ENCODE measurements around the gene BRPF1.

DNA sequence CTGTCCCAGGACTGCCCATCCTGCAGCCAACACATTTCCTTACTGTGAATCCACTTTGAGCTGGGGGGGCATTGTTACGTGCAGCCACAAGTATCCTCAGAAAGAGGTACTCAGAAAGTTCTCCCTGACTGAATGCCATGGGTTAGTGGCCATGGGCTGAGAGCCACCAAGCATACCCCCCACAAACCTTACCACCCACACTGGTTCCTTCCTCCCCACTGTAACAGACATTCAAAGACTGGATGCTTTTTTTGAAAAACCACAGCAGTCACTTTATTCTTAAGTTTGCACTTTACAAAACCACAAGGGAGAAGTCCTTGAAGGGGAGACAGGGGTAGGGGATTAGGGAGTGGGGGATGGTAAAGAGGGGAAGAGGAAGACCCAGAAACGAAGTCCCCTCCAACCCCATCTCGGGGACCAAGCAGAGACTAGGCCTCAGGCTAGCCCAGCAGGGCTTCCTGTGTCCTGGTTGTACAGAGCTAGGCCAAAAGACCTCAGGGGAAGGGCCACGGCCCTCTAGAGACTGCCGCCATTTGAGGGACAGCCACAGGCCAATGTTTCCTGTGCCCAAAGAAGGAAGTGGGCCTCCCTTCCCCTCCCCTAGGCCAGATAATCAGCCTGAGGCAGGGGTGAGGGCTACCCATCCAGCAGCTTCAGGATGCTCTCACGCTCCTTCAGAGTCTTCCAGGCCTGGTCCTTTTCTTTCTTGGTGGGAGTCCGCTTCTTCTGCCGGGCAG lies 48.4 kb downstream of the BRPF1 start:
- TF ChIP-seq MXI1 (IDR thresholded peaks at IDR 0.05; ENCODE audit: low read depth, low read length), result no peak
- TF ChIP-seq EP300 (IDR thresholded peaks at IDR 0.05; ENCODE audit: borderline replicate concordance in 1 of 2, low read depth in 1 of 2, low read length in 1 of 2), result no peak
- TF ChIP-seq RFX5 (IDR thresholded peaks at IDR 0.05; ENCODE audit: low read length), result no peak
